ENCODE data around the gene PRKN. TPM values are rescaled to one million over a fixed set of nuclear protein-coding genes. Genes with fewer than 3 reads are reported as not detected.

PRKN gene
- total RNA-seq, 1 donor from 2014 or later: 2.6 TPM

GRCh38 chr6:161598896-161599295 is 1128.7 kb downstream of the PRKN start:
- H3K4me1 ChIP-seq: no peaks in the 10 kb centered on the region
- DNase-seq (ENCODE audit: low spot score in 2 of 2): no peak
- H3K9me3 ChIP-seq: no peaks in the 10 kb centered on the region
- H3K4me3 ChIP-seq: no peak overlapping the region
- intact Hi-C loops (cut with DNase I): no loop called here
- TF ChIP-seq CTCF (IDR thresholded peaks at IDR 0.05): no peak
- H3K36me3 ChIP-seq: no peaks in the 10 kb centered on the region
- H3K27me3 ChIP-seq: no peaks in the 10 kb centered on the region
- no peak overlapping the region for H3K27ac ChIP-seq

DNA sequence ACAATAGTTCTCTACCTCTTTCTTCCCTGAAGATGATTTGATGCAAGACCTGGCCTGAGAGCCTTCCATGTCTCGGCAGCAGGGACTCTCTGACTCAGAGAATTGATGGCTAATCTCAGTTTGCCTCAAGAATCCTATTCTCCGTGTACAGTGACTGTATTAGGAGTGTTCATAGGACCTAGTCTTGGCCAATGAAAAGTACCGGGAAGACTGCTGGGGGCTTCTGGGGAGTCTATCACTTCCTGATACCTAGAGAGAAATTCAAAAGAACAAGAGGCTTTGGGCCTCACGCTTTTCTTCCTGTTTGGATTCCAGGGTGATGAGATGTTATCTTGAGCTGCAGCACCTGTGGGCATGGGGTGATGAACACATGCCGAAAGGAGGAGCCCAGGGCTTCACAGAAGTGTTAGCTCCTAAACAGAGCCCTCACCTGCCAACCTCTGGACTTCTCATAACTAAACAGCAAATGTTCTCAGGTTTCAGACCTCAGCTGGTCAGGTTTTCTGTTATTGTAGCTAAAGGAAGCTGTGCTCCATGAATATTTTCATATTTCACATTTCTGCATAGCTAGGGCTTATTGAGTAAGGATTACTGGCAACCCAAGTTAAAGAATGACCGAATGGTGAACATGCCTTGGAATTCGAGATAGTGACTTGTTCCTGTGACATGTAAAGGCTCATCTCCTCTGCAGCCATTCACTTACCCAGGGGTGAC is 1130.6 kb downstream of the PRKN start:
- intact Hi-C loops (cut with DNase I): no loop called here
- TF ChIP-seq CTCF (IDR thresholded peaks at IDR 0.05): no peak
- DNase-seq (ENCODE audit: low spot score in 2 of 2): no peak
- no peaks in the 10 kb centered on the region for H3K4me1 ChIP-seq
- H3K36me3 ChIP-seq: no peaks in the 10 kb centered on the region
- H3K9me3 ChIP-seq: no peaks in the 10 kb centered on the region
- no peaks in the 10 kb centered on the region for H3K27me3 ChIP-seq
- no peak overlapping the region for H3K27ac ChIP-seq
- no peak overlapping the region for H3K4me3 ChIP-seq

DNA sequence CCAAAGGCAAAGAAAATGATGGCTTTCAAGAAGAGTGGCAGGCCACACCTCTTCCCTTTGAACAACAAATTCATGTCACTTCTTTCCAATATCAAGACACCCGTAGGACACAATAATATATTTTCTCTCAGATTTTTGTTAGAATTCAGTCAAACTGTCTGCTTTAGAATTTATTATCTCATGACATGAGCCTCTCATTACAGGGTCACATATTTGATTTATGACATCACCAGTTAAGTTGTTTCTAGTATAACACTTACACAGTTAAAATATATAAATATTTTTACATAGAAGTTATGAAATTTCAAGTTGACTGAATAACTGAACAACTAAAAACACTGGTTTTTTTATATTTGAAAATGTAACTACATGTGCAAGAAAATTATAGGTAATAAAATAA is 1133.2 kb downstream of the PRKN start:
- no peaks in the 10 kb centered on the region for H3K36me3 ChIP-seq
- no peak overlapping the region for H3K4me3 ChIP-seq
- DNase-seq (ENCODE audit: low spot score in 2 of 2): no peak

DNA sequence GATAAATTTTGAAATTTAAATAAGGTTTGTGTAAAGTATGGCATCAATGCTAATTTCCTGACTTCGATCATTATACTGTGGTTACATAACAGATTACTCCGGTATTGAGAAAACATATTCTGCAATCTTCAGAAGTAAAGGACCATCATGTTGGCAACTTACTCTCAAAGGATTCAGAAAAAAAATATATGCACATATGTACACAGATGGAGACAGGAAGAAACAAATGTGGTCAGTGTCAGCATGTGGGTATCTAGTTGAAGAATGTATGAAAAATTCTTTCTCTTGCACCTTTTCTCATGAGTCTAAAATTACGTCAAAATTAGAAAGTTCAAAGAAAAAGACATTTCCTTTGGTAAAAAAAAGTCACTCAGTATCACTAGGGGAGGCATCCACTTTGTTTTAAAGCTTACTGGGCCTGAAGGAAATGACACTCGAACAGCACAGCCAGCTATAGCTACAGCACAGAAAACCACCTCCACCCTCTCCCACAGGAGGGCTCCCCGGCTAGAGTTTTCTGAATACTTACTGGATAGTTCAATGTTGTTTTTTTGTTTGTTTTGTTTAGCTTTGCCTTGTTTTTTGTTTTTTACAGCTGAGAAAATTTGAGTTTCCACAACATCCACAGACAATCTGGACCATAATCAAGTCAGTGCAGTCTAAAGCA is 1136.5 kb downstream of the PRKN start:
- no peak overlapping the region for H3K27ac ChIP-seq
- intact Hi-C loops (cut with DNase I): no loop called here
- no peak for DNase-seq (ENCODE audit: low spot score in 2 of 2)

More for the DNA sequence above, 1133.2 kb downstream of the PRKN start:
- Histone ChIP-seq H3K4me1 (no peaks in the 10 kb centered on the region), H3K27ac (no peak overlapping the region), H3K27me3 (no peaks in the 10 kb centered on the region), H3K9me3 (no peaks in the 10 kb centered on the region)
- intact Hi-C loops (cut with DNase I): no loop called here
- TF ChIP-seq CTCF (IDR thresholded peaks at IDR 0.05): no peak

GRCh38 chr6:161586887-161587286 is 1140.7 kb downstream of the PRKN start:
- Histone ChIP-seq H3K4me1 (no peaks in the 10 kb centered on the region), H3K27ac (no peak overlapping the region), H3K27me3 (no peaks in the 10 kb centered on the region), H3K4me3 (no peak overlapping the region), H3K9me3 (no peaks in the 10 kb centered on the region), H3K36me3 (no peaks in the 10 kb centered on the region)
- intact Hi-C loops (cut with DNase I): no loop called here
- no peak for TF ChIP-seq CTCF (IDR thresholded peaks at IDR 0.05)
- DNase-seq (ENCODE audit: low spot score in 2 of 2): no peak

More for the DNA sequence above, 1136.5 kb downstream of the PRKN start:
- TF ChIP-seq CTCF (IDR thresholded peaks at IDR 0.05): no peak
- H3K9me3 ChIP-seq: no peaks in the 10 kb centered on the region
- no peaks in the 10 kb centered on the region for H3K36me3 ChIP-seq
- H3K4me1 ChIP-seq: no peaks in the 10 kb centered on the region
- H3K4me3 ChIP-seq: no peak overlapping the region
- no peaks in the 10 kb centered on the region for H3K27me3 ChIP-seq
